GM19452 (cell line): Measurements from ENCODE around the gene TEAD1.

Experiments used
- ATAC-seq: cut with Tn5 transposase; IDR thresholded peaks from one replicate; pipeline ENCODE4 v1.9.1; 2021; ENCODE audit not compliant: unreplicated experiment

The TEAD1 gene

DNA sequence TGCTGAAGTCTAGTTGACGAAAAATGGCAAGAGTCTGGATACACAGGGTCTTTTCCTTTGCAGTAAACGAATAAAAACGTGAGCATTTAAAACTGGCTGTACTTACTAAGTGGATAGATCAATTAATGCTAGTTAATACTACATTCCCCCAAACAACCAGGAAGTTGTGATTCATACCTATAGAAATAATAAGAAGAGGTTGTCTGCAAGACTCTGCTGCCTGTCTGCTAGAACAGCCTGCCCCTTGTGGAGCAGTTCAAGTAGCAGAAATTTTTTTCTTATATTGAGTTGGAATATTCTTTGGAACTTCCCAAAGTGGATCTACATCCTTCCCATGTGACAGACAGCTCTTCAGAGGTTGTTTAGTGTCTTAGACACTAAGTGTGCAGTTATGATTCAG is 86.8 kb downstream of the TEAD1 start:
- ATAC-seq: no peak

DNA sequence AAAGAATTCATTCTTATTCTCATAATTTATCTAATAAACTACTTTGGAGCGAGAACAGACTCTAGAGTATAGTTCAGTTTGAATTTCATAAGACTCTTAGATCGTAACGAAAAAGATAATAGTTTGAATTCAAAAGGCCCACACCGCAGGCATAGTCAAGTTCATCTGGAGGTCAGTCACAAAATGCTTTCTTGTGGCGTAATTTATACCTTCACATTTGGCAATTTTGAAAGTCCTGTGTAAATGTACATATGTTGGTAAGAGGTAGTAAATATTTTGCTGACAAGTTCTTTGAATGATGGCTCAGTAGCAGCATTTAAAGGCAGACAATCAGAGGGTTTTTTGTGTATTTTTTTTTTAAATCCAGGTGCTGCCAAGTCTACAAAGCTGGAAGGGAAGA is 88.1 kb downstream of the TEAD1 start:
- no peak for ATAC-seq

DNA sequence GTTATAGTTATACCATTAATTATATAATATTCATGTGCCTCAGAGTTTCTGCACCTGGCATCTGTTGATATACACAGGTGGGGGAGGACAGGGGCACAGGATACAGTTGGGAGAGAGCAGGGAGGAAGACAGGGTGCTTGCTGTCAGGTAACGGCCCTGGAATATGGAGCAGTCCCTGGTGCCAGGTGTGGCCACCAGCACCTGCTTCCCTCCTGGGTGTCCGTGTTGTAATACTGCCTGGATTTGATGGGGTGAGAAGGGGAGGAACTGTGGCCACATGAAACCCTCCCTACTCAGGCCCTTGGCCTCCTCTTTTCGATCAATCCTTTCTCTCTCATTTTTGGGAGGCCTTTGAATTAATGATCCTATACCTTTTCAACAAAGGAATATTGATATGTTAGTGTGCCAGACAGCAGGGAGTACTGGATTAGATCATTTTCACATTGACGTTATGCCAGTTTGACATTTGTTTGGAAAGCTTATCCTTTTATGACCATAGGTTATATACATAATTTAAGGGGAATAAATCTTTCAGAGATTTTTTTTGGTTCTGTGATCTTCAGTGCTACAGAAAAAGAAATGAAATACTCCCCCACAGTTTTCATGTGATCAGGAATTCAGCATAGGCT is 88.6 kb downstream of the TEAD1 start:
- no peak for ATAC-seq

DNA sequence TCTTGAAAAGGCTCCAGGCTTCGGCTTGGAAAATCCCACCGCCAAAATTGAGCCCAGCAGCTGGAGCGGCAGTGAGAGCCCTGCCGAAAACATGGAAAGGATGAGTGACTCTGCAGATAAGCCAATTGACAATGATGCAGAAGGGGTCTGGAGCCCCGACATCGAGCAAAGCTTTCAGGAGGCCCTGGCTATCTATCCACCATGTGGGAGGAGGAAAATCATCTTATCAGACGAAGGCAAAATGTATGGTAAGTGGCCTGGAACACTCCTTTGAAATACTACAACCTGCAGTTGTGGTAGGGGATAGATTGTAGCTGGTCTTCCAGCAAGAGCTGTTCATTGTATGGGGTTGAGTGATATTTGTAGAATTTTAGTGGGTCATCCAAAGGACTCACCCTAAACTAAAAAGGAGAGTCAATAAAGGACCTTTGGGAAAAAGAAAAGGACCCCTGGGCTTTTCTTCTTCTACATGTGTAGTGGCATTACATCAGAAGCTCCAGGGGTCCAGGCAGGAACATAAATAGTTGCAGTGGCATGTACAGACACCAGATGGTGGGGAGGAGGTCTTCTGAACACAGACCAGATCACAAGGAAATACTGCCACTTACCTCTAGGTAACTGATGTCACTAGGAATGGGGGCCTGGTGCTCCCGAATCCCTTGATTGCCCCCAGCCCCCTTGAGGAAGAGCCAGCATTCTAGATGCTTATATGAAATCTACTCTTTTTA is 90.1 kb downstream of the TEAD1 start:
- no peak for ATAC-seq

DNA sequence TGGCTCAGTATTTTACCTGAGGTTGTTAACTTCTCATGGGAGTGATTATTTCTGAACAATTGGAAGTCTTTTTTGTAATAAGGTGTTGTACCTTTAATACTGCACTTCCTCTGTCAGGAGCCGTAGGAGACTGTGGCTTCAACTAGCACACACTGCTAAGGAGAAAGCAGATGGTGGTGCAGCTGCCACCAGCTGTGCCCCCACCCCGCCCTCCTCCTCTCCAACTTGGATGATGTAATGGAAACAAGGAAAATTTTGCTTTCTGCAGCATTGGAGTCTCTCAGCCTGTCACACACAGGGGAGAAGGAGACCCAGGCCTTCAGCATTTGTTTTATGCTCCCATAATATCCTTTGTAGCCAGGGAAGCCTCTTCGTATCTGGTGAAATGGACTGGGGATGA is 91.2 kb downstream of the TEAD1 start:
- no peak for ATAC-seq

DNA sequence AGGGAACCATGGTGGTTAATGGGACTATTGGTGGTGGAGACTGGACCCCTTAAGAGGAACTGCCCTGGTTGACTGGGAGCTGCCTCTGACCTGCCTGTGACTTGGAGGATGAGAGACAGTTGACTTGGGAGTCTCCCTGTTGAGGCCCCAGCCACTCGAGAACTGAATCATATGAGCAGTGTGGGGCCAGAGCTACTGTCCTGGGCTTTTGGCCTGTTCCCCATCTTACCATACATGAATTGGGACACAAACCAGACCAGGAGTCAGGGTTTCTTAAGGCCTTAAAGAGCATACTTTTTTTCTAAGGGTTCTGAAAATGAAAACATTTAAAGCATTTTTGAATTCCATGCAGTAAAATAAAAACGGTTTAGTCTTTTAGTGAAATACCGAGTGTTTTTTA is 92.8 kb downstream of the TEAD1 start:
- no peak for ATAC-seq

DNA sequence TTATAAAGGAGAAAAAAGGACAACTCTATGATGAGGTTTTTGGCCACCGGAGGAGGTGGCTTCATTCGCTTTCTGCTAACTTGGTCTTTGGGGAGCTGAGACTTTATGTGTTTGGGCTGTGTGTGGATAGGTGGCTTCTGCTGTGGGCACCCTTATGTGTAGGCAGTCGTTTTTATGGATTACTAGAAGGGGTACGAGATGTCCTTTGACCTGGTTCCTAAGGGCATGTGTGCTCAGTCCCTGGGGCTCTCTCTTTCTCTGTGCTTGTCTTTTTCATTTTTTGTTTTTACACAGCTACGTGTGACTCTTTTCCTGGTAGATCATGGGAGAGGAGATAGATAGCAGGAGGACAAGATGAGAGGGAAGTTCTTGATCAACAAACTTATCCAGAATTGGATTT is 93.4 kb downstream of the TEAD1 start:
- no peak for ATAC-seq

DNA sequence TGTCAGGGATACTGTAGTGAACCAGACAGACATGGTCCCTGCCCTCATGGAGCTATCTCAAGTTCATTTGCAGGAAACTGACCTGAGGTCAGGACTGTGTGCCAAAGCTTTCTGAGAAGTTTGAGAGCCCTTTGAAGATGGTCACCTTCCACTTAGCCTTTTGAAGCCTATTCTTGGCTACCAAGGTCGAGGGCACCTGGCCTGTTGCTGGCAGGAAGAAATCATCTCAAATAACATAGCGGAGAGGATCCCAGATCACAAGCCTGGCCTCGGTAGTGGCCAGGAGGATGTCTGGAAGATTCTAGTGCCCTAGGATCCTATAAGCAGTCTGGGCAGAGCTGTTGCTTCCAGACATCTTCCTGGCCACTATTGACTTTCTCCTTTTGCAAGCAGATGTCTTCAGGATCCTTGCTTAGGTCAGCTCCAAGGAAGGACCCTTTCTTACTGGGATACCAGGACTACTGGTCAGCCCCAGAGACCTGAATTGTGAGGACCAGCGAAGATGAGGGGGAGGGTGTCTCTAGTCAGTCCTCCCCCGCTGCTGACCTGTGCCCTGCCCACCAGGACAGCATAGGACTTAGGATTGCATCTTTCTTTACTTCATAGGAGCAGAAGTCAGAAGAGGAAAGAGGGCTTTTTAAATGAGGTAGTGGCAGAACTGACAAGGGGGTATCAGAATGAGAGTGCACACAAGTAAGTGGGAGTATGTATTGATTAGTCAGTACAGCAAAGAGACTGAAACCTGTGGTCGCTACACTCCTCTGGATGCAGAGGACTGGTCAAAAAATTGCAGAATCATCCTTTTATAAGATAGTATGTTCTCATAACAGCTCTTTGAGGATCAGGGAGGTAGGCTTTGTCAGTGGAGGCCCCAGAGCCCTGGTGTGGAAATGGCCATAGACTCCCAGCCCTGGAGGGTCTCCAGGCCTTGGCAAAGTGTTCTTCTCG is 94.8 kb downstream of the TEAD1 start:
- ATAC-seq: no peak

DNA sequence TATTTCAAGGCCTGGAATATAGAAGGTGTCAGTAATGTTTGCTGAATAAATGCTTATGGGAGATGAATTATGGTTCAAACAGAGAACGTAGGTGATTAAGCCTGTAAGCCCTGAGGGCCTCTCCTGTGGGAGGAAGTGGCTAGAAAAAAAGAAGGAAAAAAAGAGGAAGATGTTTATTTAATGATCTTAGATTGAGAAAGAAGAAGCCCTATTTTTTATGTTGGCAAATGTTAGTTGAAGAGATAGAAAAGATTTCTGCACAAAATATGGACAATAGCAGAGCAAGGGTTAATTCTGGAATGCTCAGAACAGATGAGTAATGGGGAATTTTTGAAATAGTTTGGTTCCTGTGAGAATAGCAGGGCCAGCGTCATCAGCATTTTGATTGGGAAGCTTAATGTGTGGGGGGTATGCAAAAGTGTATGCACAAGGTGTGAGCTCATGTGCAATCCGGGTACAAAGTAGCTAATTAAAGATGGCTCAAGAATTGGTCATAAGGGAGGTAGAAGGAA is 95.7 kb downstream of the TEAD1 start:
- ATAC-seq: no peak

DNA sequence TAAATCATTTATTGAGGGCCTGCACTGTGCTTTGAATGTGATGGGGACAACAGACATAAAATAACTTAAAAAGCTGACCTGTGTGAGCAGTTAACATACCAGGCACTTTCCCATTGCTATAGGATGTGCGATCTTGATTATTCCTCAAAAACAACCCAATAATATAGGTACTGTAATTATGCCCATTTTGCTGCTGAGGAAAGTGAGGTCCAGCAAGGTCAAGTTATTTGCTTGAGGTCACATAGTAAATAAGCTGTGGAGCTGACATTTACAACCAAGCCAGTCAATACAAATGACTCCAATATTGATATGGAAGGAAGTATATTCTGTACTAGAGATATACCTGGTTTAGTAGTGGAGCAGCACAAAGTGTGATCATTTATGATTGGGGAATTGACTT is 96.2 kb downstream of the TEAD1 start:
- ATAC-seq: no peak

DNA sequence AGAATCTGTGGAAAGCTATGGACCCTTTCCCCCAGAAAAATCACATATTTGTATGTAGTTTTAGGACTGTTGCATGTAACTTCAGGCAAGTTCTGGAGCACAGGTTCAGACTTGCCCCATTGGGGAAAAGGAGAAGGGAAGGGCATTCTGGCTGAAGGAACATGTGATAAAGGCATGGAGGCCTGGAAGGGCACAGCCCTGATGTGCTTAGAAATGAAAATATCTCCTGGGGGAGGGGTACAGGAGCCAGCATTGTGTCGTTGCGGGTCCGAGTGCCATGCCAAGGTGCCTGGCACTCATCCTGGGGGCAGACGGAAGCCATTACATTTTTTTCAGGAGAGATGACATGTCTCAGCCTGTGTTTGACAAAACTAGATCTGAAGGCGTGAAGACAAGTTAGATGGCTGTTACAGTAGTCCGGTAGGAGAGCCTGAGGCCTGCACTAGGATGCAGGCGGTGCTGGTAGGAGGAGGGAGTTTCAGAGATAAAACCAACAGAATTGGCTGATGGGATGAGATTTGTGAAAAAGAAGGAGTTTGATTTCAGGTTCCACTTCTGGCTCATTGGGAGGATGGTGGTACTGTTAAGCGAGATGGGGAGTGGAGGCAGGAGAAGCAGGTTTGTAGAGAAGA is 96.9 kb downstream of the TEAD1 start:
- ATAC-seq: no peak

DNA sequence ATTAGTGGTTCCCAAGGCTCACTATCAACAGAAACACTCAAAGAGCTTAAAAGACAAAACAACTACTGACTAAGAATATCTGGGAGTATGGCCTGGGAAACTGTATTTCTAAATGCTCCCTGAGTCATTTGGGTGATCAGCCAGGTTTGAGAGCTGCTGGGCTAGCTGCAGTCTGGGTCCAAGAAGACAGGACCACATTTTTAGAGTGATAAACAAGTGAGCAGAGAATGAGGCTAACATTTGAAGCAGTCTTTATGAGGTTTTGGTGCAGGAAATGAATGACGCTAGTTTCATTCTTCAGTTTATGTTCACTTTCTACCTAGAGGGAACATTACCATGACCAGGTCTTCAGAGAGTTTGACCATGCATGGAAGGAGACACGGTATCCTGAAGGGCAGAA is 97.7 kb downstream of the TEAD1 start:
- ATAC-seq: no peak

DNA sequence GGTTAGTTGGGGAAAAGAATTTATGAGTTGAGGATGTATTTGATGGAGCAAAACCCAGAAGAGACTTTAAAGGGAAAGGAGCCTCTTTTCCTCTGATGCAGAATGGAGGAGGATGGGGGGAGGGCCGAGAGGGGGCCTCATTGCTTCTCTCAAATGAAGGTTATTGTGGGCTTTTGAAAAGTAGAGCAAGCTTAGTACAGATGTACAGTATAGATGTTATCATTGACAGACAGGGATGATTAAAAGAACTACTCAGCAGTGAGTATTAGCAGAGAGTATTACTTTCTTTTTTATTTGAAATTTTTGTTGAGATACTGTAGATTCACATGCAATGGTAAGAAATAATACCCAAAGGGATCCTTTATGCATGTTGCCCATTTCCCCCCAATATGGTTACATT is 98.1 kb downstream of the TEAD1 start:
- ATAC-seq: no peak

DNA sequence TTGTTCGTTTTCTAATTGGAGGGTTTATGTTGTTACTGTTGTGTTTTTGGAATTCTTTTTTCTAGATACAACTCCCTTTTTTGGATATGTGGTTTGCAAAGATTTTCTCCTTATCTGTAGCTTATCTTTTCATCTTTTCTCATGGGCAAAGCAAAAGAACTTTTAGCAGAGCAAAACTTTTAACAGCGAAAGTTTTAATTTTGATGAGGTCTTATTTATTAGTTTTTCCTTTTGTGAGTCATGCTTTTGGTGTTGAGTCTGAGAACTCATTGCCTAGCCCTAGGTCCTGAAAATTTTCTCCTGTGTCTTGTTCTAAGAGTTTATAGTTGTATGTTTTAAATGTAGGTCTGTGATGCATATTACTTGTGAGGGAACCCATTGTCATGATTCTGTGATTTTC is 99.4 kb downstream of the TEAD1 start:
- ATAC-seq: no peak

DNA sequence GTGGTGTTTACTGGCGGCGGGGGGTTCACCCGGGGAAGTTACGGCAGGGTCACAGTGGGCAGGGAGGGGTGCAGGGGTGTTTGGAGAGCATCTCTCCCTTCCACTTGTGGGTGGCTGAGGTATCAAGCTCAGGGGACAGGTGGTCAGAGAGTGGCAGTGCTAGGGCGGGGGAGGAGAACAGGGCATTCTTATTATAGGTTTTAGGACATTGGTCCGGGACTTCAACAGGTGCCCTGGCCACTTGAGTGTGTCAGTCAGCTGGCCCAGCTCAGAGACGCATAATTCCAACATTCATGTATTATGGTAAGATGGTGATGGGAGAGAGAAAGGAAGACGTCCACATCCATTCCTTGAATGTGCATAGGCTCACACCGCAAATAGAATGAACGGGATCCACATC is 101.7 kb downstream of the TEAD1 start:
- no peak for ATAC-seq

DNA sequence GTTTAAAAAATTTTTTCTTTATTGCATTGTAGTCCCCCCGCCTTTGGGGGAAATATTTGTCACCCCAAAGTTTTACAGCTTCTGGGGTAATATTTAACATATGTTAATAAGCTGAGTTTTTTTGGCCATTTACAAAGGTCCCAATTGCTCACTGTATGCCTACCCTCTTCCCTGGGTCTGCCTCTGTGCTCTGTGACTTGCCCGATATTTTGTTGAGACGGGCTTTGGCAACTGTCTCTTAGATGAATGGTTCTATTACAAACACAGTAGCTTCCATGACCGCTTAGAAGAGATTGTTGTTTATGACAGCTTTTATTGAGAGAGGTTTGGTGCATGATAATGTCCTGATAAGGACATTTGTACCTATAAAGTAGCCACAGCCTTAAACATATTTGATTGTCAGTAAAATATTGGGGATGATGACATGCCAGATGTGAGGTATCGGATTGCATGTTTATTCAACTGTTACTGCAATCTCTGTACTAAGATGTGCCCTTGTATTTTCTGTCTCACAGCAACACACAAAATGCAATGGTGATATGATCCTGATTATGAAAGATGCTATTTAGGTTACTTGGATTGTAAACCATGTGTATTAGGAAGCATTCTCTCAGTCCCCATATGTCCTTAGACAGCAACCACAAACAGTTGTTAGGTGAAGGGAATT is 103.1 kb downstream of the TEAD1 start:
- ATAC-seq: no peak

DNA sequence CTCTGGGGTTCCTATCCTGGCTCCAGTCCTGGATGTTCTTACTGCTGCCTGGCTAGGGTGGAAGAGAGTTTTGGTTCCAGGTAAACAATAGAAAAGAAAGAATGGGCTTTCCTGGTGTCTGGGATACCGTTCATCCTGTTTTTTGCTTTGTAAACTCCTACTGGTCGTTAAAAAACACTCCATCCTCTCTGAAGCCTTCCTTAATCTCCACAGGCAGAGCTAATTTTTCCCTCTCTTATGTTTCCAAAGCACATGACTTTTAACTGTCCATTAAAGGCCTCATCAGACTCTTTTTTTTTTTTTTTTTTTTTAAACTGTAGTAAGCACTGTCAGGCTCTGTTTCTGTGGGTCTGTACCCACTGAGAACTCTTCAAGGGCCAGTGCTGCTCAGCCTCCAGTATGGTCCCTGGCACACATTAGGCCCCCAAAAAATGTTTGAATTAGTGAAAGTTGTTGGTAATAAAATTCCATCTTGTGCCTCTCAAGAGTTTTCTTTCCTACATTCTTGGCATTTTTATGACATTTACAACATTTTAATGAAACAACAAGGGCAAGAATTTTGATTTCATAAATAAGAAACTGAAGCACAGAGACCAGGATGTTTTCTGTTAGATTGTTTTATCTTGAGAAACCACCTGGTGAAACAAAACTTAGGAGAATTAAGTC is 104.2 kb downstream of the TEAD1 start:
- ATAC-seq: no peak

DNA sequence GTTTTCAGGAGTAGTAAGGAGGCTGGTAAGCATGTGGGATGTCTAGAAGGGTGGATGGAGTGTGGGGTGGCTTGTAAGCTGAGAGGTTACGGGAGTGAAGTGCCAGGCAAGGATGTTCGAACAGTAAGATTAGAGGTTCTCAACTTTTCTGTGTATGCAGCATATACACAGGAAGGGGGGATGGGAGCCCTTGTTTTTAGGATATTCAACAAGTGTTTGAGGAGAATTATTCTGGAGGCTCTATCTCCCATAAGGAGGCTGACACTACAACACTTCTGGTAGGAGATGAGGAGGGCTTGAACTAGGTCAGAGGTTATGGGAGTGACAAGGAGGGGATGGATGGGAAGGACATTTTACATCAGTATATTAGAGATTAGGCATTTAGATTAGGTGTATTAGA is 109.5 kb downstream of the TEAD1 start:
- no peak for ATAC-seq

DNA sequence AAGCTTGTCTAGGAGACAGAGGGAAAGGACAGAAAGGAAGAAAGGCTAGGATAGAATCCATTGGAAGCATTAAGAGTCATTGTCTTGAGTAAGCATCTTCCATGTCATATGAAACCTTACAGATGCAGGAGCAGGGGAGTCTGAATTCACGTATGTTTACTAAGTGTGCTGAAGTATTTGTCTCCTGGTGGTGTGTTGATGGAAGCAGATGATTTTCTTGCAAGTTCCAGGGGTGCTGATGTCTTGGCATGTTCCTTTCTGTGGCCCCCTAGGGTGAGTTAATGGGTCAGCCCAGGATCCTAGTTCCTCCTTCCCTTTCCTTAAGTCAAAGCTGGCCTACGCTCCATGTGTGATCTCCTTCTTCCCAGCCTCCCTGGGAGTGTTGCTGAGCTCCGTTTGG is 110.2 kb downstream of the TEAD1 start:
- no peak for ATAC-seq

DNA sequence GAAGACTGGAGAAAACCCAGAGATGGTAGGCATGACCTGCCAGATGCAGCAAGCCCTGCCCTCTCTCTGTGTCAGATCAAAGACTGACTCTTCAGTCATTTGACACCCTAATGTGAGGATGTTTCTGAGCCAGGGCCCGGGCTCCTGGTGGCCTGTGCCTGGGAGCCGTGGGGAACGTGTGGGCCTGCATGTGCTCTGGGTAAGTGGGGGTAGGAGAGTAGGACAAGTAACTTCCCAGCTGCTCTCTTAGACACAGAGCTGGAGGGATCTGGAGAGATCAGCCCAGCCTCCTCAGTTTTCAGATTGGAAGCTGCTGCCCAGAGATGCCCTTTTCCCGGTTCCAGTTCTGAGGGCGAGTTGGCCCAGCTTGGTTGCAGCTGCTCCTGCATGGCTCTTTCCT is 110.8 kb downstream of the TEAD1 start:
- ATAC-seq: no peak
